GM19099 (cell line): ENCODE results near the gene ACRV1.
A peak's percentile ranks its signal among the peaks of the same experiment; 100 is the strongest.

Source experiments
- POLR2A ChIP-seq: IDR thresholded peaks from 3 replicates; pipeline ENCODE4 v1.6.1; 2011; ENCODE audit warnings: low read depth; ENCODE audit not compliant: insufficient read length; ENCODE audit errors: extremely low read depth

The ACRV1 gene

DNA sequence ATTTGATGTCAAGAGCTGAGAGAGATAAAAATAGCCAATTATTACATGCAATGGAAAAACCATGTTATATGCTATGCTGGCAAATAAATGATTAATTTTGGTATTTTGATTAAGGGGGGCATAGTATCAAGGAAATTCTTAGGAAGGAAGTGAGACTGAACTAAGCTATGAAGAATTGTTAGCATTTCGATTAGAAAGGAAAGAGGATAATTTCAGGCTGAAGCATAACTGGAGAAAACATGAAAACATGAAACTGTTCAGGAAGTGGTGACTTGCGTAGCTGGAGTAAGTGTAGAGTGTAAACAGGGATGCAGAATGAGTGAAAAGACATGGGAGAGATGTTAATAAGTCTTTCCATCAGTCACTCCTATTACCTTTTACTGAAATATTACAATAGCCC, 6.4 kb downstream of the ACRV1 start:
- no peak for TF ChIP-seq POLR2A

DNA sequence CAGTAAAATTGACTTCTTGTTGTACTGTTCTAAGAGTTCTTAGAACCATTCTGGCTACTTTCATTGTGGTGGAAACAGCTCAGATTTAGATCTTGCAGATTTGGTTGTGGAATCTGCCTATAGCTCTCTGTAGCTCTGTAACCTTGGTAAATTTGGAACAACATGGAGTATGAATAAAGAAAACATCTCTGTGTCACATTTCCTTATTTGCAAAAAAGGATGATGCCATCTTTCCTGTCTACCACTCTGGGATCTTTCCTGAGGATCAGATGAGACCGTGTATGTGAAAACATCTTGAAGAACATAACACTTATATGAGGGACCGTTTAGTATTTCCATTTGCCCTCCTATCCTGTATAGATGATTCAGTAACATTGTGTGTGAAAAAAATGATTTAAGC, 9.1 kb downstream of the ACRV1 start:
- TF ChIP-seq POLR2A = no peak

DNA sequence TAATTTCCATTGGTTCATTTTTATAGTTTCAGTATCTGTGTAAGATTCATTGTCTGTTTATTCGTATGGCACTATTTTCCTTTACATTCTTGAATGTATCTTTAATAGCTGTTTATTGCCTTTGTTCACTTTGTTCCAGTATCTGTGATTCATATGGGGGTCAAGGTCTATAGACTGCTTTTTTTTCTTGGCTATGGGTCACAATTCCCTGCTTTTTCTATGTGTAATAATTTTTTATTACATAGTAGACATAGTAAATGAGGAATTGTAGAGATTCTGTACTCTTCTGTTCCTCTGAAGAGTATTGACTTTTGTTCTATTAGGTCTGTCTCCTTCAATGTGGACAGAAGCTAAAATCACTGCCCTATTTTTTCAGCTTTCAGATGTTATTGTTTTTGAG, 10.5 kb downstream of the ACRV1 start:
- TF ChIP-seq POLR2A = no peak

DNA sequence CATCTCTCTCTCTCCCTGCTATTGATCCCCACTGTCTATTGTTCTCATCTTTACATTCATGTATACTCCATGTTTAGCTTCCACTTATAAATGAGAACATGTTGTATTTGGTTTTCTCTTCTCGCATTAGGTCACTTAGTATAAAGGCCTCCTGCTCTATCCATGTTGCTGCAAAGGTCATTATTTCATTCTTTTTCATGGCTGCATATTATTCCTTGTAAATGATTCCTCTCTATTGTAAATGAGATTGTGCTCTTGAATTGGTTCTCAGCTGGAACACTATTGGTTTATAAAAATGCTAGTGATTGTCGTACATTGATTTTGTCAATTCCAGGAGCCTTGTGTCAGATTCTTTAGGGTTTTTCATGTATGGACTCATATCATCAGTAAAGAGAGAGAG, 13.5 kb downstream of the ACRV1 start:
- no peak for TF ChIP-seq POLR2A

DNA sequence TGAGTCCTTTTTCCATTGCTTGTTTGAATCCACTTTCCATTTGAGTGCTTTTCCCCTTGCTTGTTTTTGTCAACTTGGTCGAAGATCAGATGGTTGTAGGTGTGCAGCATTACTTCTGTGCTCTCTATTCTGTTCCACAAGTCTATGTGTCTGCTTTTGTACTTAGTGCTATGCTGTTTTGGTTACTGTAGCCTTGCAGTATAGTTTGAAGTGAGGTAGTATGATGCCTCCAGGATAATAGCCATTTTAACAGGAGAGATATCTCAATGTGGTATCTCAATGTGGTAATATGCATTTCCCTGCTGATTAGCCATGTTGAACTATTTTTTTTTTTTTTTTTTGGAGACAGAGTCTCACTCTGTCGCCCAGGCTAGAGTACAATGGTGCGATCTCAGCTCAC, 16.7 kb downstream of the ACRV1 start:
- no peak for TF ChIP-seq POLR2A

DNA sequence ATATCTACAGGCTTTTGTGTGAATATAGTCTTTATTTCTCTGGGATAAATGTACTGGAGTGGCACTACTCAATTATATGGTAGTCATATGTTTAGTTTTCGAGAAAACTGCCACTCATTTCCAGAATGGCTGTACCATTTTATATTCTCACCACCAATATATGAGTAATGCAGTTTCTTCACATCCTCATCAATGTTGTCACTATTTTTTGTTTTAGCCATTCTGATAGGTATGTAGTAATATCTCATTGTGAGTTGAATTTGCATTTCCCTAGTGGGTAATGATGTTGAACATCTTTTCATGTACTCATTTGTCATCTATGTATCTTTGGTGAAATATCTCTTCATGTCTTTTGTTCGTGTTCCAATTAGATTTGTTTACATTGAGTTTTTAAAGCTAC, 18.0 kb downstream of the ACRV1 start:
- no peak for TF ChIP-seq POLR2A

DNA sequence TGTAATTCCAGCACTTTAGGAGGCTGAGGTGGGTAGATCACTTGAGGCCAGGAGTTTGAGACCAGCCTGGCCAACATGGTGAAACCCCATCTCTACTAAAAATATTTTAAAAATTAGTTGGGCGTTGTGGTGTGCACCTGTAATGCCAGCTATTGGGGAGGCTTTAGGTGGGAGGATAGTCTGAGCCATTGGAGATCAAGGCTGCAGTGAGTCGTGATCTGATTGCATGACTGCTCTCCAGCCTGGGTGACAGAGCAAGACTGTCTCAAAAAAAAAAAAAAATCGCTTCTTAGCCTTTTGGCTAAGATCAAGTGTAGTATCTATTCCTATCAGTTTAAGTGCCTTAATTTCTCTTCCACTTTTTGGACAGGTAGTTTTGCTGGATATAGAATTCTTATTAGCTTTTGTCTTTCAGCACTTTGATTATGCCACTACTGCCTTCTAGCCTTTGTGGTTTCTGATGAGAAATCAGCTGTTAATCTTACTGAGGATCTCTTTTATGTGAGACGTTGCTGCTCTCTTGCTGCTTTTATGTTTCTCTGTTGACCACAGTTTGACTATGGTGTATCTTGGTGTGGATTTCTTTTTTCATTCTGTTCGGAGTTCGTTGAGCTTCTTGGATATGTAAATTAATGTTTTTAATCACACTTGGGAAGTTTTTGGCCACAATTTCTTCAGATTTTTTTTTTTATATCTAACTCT, 31.0 kb downstream of the ACRV1 start:
- no peak for TF ChIP-seq POLR2A

DNA sequence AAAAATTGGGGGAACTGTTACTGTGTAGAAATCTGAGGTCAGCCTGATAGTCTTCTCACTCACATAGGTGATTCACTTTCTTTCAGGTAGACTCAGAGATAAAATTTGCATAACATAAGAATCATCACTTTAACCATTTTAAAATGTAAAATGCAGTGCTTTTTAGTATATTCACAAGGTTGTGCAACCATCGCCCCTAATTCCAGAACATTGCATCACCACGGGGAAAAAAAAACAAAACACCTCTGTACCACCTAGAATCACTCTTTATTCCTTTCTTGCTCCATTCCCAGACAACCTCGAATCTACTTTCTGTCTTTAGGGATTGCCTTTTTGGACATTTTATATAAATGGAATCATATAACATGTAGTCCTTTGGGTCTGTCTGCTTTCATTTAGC, 34.8 kb downstream of the ACRV1 start:
- TF ChIP-seq POLR2A = no peak

DNA sequence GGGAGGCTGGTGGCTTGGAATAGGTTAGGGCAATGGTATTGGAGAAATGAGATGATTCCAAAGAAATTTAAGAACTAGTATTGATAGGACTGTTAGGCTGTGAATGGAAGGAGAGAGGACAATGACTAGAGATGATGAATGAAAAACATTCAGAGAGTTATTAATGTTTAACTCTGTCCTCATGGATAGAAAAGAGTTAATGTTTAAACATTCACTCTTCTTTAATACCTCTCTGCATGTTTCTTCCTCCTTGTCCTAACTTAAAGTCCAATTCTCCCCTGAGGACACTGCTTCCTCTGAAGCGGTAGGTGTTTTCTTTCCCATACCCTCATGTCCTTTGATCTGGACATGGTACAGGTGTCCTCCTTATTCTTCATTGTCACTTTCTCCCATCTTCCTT, 42.3 kb downstream of the ACRV1 start:
- TF ChIP-seq POLR2A = no peak

DNA sequence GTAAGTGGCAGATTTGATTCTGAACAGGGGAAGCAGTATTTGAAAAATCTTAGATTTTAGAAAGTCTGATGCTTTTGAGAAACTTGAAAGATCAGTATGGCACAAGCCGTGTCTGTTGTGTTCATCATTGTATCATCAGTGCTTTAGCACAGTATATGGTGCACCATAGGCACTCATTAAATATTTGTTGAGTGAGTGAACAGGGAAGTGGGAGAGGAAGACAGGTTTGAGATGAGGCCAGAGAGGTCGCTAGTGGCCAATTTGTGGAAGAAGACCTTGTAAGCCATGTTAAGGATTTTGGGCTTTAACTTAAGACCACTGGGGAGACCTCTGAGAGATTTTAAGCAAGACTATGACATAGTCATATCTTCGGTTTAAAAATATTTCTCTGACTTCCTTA, 42.8 kb downstream of the ACRV1 start:
- no peak for TF ChIP-seq POLR2A

DNA sequence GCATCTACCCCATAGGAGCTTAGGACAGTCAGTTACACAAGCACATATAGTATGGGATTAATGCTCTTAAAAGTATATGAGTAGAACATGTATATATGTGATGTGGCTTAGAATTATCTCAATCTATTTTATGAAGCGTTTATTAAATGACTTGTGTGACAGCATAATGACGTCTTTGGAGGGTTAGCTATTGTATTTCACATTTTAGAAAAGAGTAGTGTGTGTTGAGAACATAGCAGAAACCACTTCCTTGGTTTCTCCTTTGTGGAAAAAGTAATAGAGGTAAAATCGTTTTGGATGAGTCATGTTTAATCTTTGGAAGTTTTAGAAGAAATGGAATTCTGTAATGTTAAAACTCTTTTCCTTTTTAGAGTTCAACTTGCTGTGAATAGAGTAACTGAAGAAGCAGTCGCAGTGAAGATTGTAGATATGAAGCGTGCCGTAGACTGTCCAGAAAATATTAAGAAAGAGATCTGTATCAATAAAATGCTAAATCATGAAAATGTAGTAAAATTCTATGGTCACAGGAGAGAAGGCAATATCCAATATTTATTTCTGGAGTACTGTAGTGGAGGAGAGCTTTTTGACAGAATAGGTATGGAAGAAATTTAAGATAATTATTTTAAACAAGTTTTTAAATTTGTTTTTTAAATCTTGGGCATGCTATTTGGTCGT, 53.3 kb downstream of the ACRV1 start:
- no peak for TF ChIP-seq POLR2A

DNA sequence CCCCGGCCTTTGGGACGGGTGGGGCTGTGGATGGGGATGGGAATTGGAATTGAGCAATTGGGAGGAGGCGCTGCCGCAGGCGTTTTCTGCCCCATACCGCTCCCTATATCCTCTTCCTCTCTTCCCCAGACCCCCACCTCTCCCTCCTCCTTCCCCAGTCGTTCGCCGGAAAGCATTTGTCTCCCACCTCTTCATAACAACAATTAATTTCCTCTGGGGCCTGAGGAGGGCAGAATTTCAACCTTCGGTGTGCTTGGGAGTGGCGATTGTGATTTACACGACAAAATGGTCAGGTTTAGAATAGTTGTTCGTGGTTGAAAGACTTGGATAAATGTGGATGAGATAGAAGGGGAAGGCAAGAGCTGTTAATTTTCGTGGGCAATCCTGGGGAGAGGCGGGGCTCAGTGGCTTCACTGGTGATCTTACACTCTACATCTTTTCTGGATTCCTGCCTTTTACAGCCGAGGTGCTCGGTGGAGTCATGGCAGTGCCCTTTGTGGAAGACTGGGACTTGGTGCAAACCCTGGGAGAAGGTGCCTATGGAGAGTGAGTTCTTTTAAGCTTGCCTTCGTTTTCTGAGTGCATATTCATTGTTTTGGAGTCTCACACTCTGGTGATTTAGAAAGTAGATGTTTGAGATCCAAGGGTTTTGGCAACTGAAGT, 54.2 kb downstream of the ACRV1 start:
- no peak for TF ChIP-seq POLR2A

DNA sequence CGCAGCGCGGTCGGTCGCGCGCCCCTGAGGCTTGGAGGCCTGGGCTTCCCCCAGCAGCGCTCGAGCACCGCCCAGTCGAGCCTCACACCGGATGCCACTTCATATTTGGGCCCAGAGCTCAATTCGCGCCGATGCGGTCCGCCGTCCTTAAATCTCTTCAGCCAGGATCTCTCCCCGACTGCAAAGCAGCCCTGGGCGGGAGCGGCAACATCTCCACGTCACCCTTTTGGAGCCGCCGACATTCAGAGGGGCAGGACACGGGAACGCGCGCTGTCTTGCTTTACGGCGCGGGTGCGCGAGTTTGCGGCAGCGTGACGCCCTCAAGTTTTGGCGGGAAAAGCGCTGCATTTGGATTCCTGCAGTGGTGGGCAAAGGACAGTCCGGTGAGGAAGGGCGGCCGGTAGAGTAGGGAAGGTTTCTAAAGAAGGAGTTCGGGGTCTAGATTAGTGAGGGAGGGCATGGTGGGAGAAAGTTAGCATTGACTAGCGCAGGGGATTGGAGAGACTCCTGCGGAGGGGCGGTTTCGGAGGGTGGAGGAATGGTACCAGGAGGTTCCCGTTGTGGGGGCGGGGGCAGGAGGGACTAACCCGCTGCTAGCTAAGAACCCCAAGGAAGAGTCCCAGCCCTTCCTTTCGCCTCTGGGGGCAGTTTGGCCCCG, 54.9 kb downstream of the ACRV1 start:
- peak; percentile 76 for TF ChIP-seq POLR2A

DNA sequence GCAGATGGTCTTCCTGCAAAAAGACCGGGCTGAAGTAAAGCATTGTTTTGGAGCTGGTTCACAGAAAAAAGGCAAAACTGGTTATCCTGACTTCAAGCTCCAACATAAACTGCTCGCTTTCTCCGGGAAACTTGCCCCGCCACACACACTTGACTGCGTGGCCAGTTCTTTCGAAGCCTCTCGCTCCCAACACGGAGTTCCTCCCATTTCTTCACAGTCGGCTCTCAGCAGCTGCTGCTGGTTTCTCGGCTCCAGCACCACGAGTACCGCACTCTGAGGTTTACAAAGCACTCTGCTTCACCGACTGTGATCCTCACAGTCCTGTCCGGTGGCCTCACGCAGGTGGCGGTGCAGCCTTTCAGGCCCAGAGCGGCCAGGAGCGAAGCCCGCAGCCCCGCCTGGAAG, 55.4 kb downstream of the ACRV1 start:
- TF ChIP-seq POLR2A = no peak

DNA sequence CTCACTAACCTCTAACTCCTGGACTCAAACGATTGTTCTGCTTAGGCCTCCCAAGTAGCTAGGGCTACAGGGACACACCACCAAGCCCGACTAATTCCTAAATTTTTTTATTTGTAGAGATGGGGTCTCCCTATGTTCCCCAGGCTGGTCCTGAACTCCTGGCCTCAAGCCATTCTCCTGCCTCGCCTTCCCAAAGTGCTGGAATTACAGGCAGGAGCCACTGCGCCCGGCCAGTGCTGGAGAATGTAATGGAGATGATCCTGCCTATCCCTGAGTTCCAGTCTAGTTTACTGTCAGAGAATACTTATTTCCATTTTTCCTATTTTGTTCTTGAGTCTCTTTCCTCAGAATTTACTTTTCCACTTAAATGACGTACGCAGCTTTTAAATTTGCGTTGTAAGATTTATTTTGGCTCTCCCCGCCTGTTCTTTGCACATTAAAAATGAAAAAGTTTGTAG, 55.9 kb downstream of the ACRV1 start, which contains the start of gene CHEK1:
TSS of gene CHEK1 (plus strand) at position 408 of the 458 bp plus-strand sequence. CDS start 1,606 bp downstream, outside the sequence.
- no peak for TF ChIP-seq POLR2A
